Activated T-helper 9 cell treated with anti-CD3 and anti-CD28 coated beads, Interleukin-2, amount 50 U/mL, for 16 hours (primary cell): ENCODE data around the gene GPR160.

ENCODE experiments used
- DNase-seq: peaks from one replicate; pipeline ENCODE4 v3.0.0-alpha.2; 2020; ENCODE audit warnings: low read depth

The GPR160 gene

GRCh38 chr3:170064108-170064507 is 26.3 kb downstream of the GPR160 start:
- no peak for DNase-seq

DNA sequence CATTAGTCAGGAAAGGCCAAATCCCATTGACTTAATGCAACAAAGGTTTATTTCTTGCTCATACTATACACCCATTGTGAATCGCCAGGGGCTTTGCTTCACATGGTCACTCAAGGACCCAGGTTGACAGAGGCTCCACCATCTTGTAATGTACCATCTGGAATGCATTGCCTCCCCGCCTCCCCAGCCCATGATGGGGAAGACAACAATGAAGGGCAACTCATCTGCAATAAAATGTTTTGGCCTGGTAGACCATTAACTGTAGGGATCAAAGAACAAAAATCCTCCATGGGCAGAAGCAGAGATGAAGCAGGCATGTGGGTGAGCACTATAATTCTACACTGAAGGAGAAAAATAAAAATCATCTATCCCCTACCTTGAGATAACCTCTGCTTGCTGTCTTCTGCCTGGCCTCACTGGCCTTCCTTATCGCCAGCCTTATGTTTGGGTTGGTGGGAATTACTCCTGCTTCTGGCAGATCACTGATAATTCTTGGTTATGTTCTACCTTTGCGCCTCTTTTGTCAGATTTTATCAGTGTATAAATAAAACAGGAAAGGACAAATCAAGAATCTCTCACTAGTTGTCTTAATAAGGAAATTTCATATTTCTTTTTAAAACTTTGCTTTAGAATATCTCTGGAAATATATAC is 37.8 kb downstream of the GPR160 start:
- DNase-seq, result no peak

DNA sequence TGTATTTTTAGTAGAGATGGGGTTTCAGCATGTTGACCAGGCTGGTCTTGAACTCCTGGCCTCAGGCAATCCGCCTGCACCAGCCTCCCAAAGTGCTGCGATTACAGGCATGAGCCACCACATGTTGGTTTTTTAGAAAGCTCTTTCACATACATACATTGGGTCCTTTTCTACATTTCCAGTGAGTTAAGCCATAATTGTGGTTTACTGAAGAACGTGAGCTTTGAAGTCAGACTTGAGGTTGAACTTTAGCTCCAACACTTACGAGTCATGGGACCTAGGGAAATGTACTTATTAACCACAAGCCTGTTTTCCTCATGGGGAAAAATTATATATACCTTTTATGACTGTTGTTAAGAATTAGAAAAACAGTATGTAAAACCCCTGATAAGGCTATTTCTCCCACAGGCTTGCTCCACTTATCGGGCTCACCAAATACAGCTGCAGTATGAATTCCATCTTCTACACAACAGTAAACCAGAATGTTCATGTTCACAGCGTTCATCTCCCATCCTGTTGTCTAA is 39.0 kb downstream of the GPR160 start:
- no peak for DNase-seq

GRCh38 chr3:170077361-170077760 is 39.6 kb downstream of the GPR160 start:
- DNase-seq, result no peak

- DNase-seq, result no peak
These were observed 41.0 kb downstream of the GPR160 start for GRCh38 chr3:170078620-170079281.

GRCh38 chr3:170079536-170080165 is 41.9 kb downstream of the GPR160 start:
- DNase-seq, result no peak

DNA sequence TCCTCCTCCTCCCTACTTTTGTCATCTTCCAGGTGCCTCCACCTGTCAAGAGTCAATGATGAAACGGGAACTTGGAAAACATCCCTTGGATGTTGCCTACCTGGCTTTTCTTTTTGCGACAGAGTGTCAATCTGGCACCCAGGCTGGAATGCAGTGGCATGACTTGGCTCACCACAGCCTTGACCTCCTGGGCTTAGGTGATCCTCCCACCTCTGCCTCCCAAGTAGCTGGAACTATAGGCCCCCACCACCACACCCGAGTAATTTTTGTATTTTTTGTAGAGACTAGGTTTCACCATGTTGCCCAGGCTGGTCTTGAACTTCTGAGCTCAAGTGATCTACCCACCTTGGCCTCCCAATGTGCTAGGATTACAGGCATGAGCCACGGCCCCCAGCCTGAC is 42.8 kb downstream of the GPR160 start:
- no peak for DNase-seq

GRCh38 chr3:170081079-170081741 is 43.4 kb downstream of the GPR160 start:
- no peak for DNase-seq

DNA sequence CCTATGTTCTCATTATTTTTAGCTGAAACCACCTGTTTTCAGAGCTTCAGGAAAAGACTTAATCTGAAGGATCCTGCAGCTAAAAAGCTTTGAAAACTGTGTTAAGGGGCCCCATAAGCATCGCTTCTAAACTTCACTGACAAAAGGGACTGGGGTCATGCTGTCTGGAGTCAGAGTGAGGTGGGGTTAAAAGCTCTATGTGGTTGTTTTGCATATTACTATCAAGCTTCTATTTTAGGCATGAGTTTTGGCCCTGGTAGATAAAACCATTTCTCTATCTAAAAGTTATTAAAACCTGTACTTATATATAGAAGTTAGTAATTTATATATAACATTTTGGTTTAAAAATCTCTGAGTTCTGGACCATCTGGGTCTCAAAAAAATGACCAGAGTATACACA is 45.5 kb downstream of the GPR160 start:
- DNase-seq, result no peak

DNA sequence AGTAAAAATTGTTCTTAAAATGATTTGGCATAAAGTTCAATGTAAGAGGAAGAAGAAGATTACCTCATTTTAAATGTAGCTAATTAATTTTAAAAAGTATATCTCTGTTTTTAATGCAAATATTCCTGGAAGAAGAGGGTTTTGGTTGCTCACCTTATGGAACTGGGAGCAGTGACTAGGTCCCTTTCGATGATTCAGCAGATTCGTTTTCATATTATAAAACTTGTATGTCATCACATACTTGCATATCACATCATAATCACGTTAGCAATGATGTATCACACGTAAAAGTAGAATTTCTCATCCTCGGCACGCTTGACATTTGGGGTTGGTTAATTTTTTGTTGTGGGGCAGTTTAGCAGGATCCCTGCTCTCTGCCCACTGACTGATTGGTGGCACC is 47.6 kb downstream of the GPR160 start:
- no peak for DNase-seq

DNA sequence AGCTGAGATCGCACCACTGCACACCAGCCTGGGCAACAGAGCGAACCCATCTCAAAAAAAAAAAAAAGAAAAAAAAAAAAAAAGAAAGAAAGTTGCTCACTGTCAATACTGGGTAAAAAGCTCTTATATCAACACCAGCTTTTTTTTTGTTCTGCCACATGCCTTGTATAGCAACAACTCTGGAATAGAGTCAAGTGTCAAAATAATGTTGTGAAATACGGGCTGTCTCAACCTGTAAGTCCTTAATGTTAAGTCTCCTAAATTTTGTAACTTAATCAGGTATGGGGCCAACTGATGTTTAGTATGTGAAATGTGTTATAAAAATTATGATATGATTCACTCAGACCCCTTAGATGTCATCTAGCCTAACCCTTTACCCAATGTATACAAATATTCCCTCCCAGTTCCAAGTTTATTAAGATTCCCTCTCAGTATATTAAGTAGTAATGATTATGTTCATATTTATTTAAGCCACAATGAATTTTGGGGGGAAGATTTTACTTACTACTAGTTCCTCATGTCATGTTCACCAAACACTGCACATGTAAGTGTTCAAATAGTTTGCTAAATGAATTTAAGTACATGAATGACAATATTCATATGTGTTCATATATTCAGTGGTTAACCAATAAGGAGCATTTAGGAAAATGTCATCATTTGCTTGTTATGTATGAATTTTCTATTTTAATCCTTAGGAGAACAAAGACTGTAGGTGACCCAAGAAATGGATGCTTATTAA is 52.2 kb downstream of the GPR160 start:
- DNase-seq, result no peak

DNA sequence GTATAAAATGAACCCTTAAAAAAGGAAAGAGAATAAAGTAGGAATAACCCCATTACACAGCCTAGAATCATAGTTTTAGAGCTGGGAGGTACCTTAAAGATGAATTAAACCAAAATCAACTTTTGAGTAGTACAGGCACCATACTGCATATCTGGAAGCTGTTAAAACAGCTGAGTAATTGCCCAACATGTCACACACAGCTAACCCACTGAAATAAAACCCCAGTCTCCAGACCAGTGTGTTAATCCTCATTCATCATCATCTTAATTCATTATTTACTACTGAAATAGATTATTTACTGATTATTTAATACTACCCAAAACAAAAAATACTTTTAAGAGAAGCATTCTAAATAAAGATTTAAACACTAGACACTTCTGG is 52.8 kb downstream of the GPR160 start:
- DNase-seq, result no peak

DNA sequence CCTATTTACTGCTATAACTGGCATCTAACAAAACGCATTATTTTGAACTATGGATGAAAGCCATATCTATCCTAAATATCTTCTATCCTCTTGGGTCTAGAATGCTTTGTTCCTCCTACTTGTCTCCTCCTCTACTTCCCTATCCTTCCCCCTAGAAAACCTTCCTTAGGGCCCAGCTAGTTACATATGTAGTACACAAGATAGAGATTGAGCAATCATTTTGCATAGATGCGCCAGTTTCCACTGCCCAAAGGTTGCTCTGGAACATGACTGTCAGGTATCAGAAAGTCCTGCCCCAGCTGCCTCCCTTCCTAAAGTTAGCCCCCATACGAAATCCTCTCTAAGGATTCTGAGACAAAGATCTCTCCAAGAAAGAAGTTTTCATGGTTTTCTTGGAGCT is 55.1 kb downstream of the GPR160 start:
- no peak for DNase-seq

DNA sequence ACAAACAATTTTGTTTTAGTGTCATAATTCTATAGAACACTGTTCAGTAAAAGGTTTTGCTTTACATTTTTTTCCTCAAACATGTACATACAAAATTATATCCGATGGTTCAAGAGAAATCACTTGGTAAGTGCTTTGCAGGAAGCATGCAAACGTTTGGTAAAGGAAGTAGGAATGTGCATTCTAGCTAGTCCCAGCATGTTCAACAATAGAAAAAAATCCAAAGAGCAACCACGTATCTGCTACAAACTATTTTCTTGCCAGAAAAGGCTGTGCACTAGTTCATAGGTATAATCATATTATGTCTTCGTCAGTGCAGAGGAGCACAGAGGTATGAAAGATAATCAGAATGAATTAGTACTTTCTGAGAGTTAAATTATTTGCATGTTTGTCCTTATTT is 58.0 kb downstream of the GPR160 start:
- DNase-seq, result no peak

- DNase-seq, result no peak
These were observed 58.5 kb downstream of the GPR160 start for GRCh38 chr3:170096342-170096741.

DNA sequence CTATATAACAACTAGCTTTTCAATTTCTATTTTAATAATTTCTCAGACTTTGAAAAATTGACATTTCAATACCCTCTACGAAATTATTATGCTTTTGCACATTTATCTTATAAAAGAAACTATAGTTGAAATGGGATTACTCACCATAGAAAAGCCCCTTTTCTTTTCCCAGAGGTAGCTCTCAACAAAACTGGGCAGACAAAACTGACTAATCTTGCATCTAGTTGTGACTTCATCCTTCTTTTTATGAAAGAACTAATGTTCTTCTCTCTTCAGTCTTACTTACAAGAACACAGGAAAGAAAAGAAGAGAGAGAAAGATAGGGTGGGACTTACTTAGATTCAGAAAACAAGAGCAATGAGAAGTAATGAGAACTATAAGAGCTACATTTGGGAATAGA is 61.0 kb downstream of the GPR160 start:
- DNase-seq, result no peak

DNA sequence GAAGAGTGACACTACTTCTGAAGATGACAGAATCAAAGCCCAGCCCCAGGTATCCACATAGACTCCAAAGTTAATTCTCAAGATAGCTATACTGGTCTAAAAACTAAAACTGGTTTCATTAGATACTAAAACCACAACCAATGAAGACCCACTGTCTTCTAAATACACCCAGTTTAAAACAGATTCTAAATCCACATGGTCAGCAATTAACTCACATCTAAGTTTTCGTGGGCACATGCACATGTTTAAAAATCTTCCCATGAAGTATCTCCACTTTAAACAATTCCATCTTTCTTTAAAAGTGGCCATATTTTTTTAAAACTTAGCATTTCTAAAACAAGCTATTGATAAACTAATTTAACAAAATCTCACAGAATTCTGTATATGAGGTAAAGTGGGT is 63.1 kb downstream of the GPR160 start:
- no peak for DNase-seq

DNA sequence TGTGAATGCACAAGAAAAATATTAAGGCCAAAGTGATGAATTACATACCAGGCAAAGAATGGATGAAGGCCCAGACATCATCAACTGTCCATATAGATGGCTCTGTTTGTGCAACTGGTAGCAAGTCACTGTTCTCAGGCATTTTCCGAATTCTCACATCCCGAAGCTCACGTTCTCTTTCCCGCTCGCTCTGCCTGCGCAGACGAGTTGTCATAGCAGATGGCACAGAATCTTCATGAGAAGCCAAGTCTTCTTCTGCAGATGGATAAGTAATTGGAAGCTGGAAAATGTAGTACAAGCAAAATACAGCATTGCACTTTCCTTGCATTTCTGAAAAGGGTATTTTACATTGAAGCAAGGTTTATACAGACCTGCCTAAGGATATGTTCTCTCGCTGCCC is 64.6 kb downstream of the GPR160 start:
- DNase-seq, result no peak

DNA sequence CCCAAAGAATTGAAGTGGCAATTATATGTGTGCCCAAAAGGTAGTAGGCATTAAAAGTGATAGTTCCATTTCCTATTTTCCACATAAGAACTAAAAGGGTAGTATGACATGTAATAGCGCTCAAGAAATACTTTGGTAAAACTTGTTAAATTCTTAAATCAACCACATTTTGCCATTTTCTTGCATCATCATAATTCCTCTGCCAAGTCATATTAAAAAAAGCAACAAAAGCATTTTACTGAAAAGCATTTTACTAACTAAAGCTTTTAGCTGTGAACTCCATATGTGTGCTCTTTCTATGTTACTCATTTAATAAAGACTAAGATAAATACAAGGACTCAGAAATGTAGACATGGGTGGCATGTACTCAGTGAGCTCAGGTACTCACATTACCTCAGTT is 70.1 kb downstream of the GPR160 start:
- no peak for DNase-seq

GRCh38 chr3:170108955-170109354 is 71.2 kb downstream of the GPR160 start:
- DNase-seq, result no peak

- DNase-seq, result no peak
These were observed 71.9 kb downstream of the GPR160 start for GRCh38 chr3:170109579-170110293.
